HG03159 (cell line): ENCODE results near the gene NEDD9.

Experiments used
- ATAC-seq: cut with Tn5 transposase; IDR thresholded peaks from one replicate; pipeline ENCODE4 v1.9.1; 2021; ENCODE audit warnings: mild to moderate bottlenecking, moderate library complexity; ENCODE audit not compliant: unreplicated experiment

Gene NEDD9

GRCh38 chr6:11221623-11222384 lies 10.7 kb downstream of the NEDD9 start:
- no peak for ATAC-seq

- ATAC-seq: no peak
Measured at GRCh38 chr6:11219400-11219834, 13.1 kb downstream of the NEDD9 start.

- ATAC-seq: no peak
Measured at GRCh38 chr6:11218538-11219399, 13.7 kb downstream of the NEDD9 start.

- ATAC-seq: no peak
Measured at GRCh38 chr6:11218102-11218442, 14.4 kb downstream of the NEDD9 start.

- ATAC-seq: no peak
Measured at GRCh38 chr6:11217360-11218101, 14.9 kb downstream of the NEDD9 start.

- no peak for ATAC-seq
Measured at GRCh38 chr6:11215773-11216172, 16.7 kb downstream of the NEDD9 start.

GRCh38 chr6:11214901-11215300 lies 17.6 kb downstream of the NEDD9 start:
- no peak for ATAC-seq

GRCh38 chr6:11214084-11214833 lies 18.2 kb downstream of the NEDD9 start:
- no peak for ATAC-seq

- no peak for ATAC-seq
Measured at GRCh38 chr6:11213422-11214021, 18.9 kb downstream of the NEDD9 start.

GRCh38 chr6:11212664-11213063 lies 19.8 kb downstream of the NEDD9 start:
- ATAC-seq: no peak

- ATAC-seq: no peak
Measured at GRCh38 chr6:11211254-11211653, 21.2 kb downstream of the NEDD9 start.

GRCh38 chr6:11210386-11211138 lies 21.9 kb downstream of the NEDD9 start:
- no peak for ATAC-seq

GRCh38 chr6:11209906-11210305 lies 22.6 kb downstream of the NEDD9 start:
- no peak for ATAC-seq

- no peak for ATAC-seq
Measured at GRCh38 chr6:11209369-11209768, 23.1 kb downstream of the NEDD9 start.

- ATAC-seq: no peak
Measured at GRCh38 chr6:11208854-11209253, 23.6 kb downstream of the NEDD9 start.

GRCh38 chr6:11208267-11208666 lies 24.2 kb downstream of the NEDD9 start:
- no peak for ATAC-seq

GRCh38 chr6:11207199-11207968 lies 25.1 kb downstream of the NEDD9 start:
- ATAC-seq: no peak

- ATAC-seq: no peak
Measured at GRCh38 chr6:11206576-11206975, 25.9 kb downstream of the NEDD9 start.

- ATAC-seq: no peak
Measured at GRCh38 chr6:11204794-11205366, 27.6 kb downstream of the NEDD9 start.
